HepG2 (cell line): ENCODE measurements around the gene SLC50A1. TPM values are rescaled to one million over a fixed set of nuclear protein-coding genes. Genes with fewer than 3 reads are reported as not detected.

ENCODE experiments used
- ATAD3A ChIP-seq: sonication (generic); formaldehyde crosslinking; IDR thresholded peaks from 2 replicates; pipeline ENCODE4 v1.4.0; 2020; ENCODE audit warnings: missing genetic modification reagents
- ATRX ChIP-seq: sonication (generic); formaldehyde crosslinking; IDR thresholded peaks from 2 replicates; pipeline ENCODE4 v1.4.0; 2020; ENCODE audit warnings: missing genetic modification reagents, borderline replicate concordance
- BATF2 ChIP-seq: sonication (generic); formaldehyde crosslinking; IDR thresholded peaks from 2 replicates; pipeline ENCODE4 v1.8.0; 2022; ENCODE audit warnings: mild to moderate bottlenecking, missing genetic modification reagents, moderate library complexity
- BHLHE40 ChIP-seq: IDR thresholded peaks from 2 replicates; pipeline ENCODE4 v1.6.1; 2011; ENCODE audit warnings: low read length, improper control_type of control experiment
- BORCS8-MEF2B ChIP-seq: sonication (generic); formaldehyde crosslinking; IDR thresholded peaks from 2 replicates; pipeline ENCODE4 v1.8.0; 2022; ENCODE audit warnings: mild to moderate bottlenecking, missing genetic modification reagents
- FOXC1 ChIP-seq: sonication (generic); formaldehyde crosslinking; IDR thresholded peaks from 2 replicates; pipeline ENCODE4 v1.8.0; 2022; ENCODE audit warnings: mild to moderate bottlenecking, missing genetic modification reagents, borderline replicate concordance
- FOXP1 ChIP-seq, 2 experiments: fragments of 450-650 bp in 1 of 2; IDR thresholded peaks; 2 replicates each; pipeline ENCODE4 v1.6.1; 2017 to 2018; ENCODE audit warnings: antibody characterized with exemption in 1 of 2
- HES4 ChIP-seq: sonication (generic); formaldehyde crosslinking; IDR thresholded peaks from 2 replicates; pipeline ENCODE4 v1.9.0; 2021; ENCODE audit warnings: mild to moderate bottlenecking, missing genetic modification reagents, borderline replicate concordance
- HIVEP1 ChIP-seq: sonication (generic); formaldehyde crosslinking; IDR thresholded peaks from 2 replicates; pipeline ENCODE4 v1.4.0; 2020; ENCODE audit warnings: mild to moderate bottlenecking, missing genetic modification reagents
- HOXD1 ChIP-seq: sonication (generic); formaldehyde crosslinking; IDR thresholded peaks from 2 replicates; pipeline ENCODE4 v1.5.0; 2020; ENCODE audit warnings: missing genetic modification reagents
- NFKB2 ChIP-seq: sonication (generic); formaldehyde crosslinking; IDR thresholded peaks from 2 replicates; pipeline ENCODE4 v1.4.0; 2020; ENCODE audit warnings: missing genetic modification reagents, borderline replicate concordance
- PHF21A ChIP-seq: sonication (generic); formaldehyde crosslinking; IDR thresholded peaks from 2 replicates; pipeline ENCODE4 v1.5.0; 2020; ENCODE audit warnings: mild to moderate bottlenecking, missing genetic modification reagents
- RARA ChIP-seq: IDR thresholded peaks from 2 replicates; pipeline ENCODE4 v1.6.1; 2016; ENCODE audit warnings: missing genetic modification reagents, missing compliant biosample characterization
- RCOR2 ChIP-seq: IDR thresholded peaks from 2 replicates; pipeline ENCODE4 v1.6.1; 2016; ENCODE audit warnings: missing biosample characterization, missing genetic modification reagents
- RXRA ChIP-seq: sonication (generic); formaldehyde crosslinking; IDR thresholded peaks from 2 replicates; pipeline ENCODE4 v1.5.1; 2020; ENCODE audit warnings: missing genetic modification reagents
- SALL1 ChIP-seq: sonication (generic); formaldehyde crosslinking; IDR thresholded peaks from 2 replicates; pipeline ENCODE4 v1.8.0; 2022; ENCODE audit warnings: mild to moderate bottlenecking, missing genetic modification reagents
- SOX13 ChIP-seq, 3 experiments: fragments of 450-650 bp in 1 of 3; sonication (generic) in 1 of 3; formaldehyde crosslinking in 1 of 3; IDR thresholded peaks in 2 of 3; conservative IDR thresholded peaks in 1 of 3; 2 replicates each; pipeline versions ENCODE4 v1.5.0 to v1.6.1; 2016 to 2020; ENCODE audit warnings: antibody characterized with exemption in 1 of 3, mild to moderate bottlenecking in 1 of 3, missing compliant biosample characterization in 1 of 3, missing genetic modification reagents in 1 of 3, moderate library complexity in 1 of 3
- SP4 ChIP-seq: sonication (generic); formaldehyde crosslinking; IDR thresholded peaks from 2 replicates; pipeline ENCODE4 v1.8.1; 2023; ENCODE audit warnings: mild to moderate bottlenecking, missing genetic modification reagents
- TARDBP ChIP-seq: sonication (generic); formaldehyde crosslinking; IDR thresholded peaks from 2 replicates; pipeline ENCODE4 v1.8.0; 2022; ENCODE audit warnings: mild to moderate bottlenecking, missing genetic modification reagents
- TERF1 ChIP-seq: sonication (generic); formaldehyde crosslinking; IDR thresholded peaks from 2 replicates; pipeline ENCODE4 v1.8.0; 2022; ENCODE audit warnings: mild to moderate bottlenecking, missing genetic modification reagents, moderate library complexity
- U2AF1 ChIP-seq: fragments of 200-400 bp; formaldehyde crosslinking; optimal IDR thresholded peaks from 2 replicates; pipeline ENCODE3; 2017; ENCODE audit warnings: mild to moderate bottlenecking, low read depth, low read length
- ZNF382 ChIP-seq: sonication (generic); formaldehyde crosslinking; IDR thresholded peaks from 2 replicates; pipeline ENCODE4 v1.5.0; 2020; ENCODE audit warnings: missing genetic modification reagents, mild to moderate bottlenecking, borderline replicate concordance
- ZNF670 ChIP-seq: sonication (generic); formaldehyde crosslinking; IDR thresholded peaks from 2 replicates; pipeline ENCODE4 v1.8.0; 2022; ENCODE audit warnings: mild to moderate bottlenecking, missing genetic modification reagents, borderline replicate concordance
- ZNF773 ChIP-seq: sonication (generic); formaldehyde crosslinking; IDR thresholded peaks from 2 replicates; pipeline ENCODE4 v1.4.0; 2020; ENCODE audit warnings: missing genetic modification reagents, borderline replicate concordance
- ZNF839 ChIP-seq: sonication (generic); formaldehyde crosslinking; IDR thresholded peaks from 2 replicates; pipeline ENCODE4 v1.4.0; 2020; ENCODE audit warnings: missing genetic modification reagents, mild to moderate bottlenecking, borderline replicate concordance
- ZNF883 ChIP-seq: sonication (generic); formaldehyde crosslinking; IDR thresholded peaks from 2 replicates; pipeline ENCODE4 v1.5.1; 2020; ENCODE audit warnings: mild to moderate bottlenecking, missing genetic modification reagents; ENCODE audit errors: not compliant biosample characterization
- polyA plus RNA-seq, 8 experiments: library from polyadenylated mRNA; depleted of rRNA in 3 of 8; stranded (reverse) in 7 of 8; unstranded in 1 of 8; fragments of >200 nt; fragmentation: Illumina TruSeq in 4 of 8; extraction: Trizol in 4 of 8; gene quantifications; 2 replicates each; pipeline versions ENCODE4 v1.2.1 to v1.2.3, GENCODE V29; 2011 to 2016; ENCODE audit warnings: low read depth in 4 of 8, missing spikeins in 1 of 8, mixed read lengths in 1 of 8; ENCODE audit not compliant: insufficient read depth in 1 of 8
- total RNA-seq, 5 experiments: library from RNA; depleted of rRNA; stranded (reverse); fragments of >200 nt; fragmentation: Illumina TruSeq; extraction: Trizol; gene quantifications; 2 replicates each; pipeline ENCODE4 v1.2.3, GENCODE V29; 2016; ENCODE audit warnings: low read depth in 1 of 5
- TF ChIP-seq, protein P1 (sequence below): fragments of 450-650 bp; IDR thresholded peaks from 2 replicates; pipeline ENCODE4 v1.6.1; 2017; ENCODE audit warnings: mild to moderate bottlenecking

SLC50A1 gene
- total and polyA plus RNA-seq, 2 of the 13 experiments (the other 11 are each of a cell fraction or from before 2014, with no cell fraction given), result 22.5 to 46.8 TPM

GRCh38 chr1:155103325-155103724 is 32.3 kb upstream of the SLC50A1 start (continued):
- no peak for TF ChIP-seq TERF1 (CRISPR knock-in tag)
- TF ChIP-seq SALL1 (CRISPR knock-in tag), result 0 out of 2 replicates have a peak, but pooled peaks have one; percentile 11
- TF ChIP-seq RCOR2 (CRISPR knock-in tag), result no peak
- TF ChIP-seq ZNF382 (CRISPR knock-in tag), result no peak
- no peak for TF ChIP-seq ZNF839 (CRISPR knock-in tag)
- no peak for TF ChIP-seq ZNF883 (CRISPR knock-in tag)
- no peak for TF ChIP-seq U2AF1
- TF ChIP-seq HOXD1, result no peak
- TF ChIP-seq RARA, result no peak; the same call in 1 of the 2 replicates
- TF ChIP-seq ZNF773 (CRISPR knock-in tag), result no peak
- no peak for TF ChIP-seq ATRX (CRISPR knock-in tag)
- no peak for TF ChIP-seq BORCS8-MEF2B (CRISPR knock-in tag)
- no peak for TF ChIP-seq FOXC1 (CRISPR knock-in tag)
- TF ChIP-seq TARDBP (CRISPR knock-in tag), result no peak
- no peak for TF ChIP-seq BATF2 (CRISPR knock-in tag)
- TF ChIP-seq HES4 (CRISPR knock-in tag), result no peak
- TF ChIP-seq PHF21A (CRISPR knock-in tag), result no peak
- no peak for TF ChIP-seq ZNF670 (CRISPR knock-in tag)
- TF ChIP-seq BHLHE40, result no peak
- TF ChIP-seq FOXP1 (IDR thresholded peaks at IDR 0.05), result no peak
- no peak for TF ChIP-seq FOXP1 (CRISPR knock-in tag; IDR thresholded peaks at IDR 0.05)
- TF ChIP-seq NFKB2 (CRISPR knock-in tag), result no peak
- TF ChIP-seq, protein P1, sequence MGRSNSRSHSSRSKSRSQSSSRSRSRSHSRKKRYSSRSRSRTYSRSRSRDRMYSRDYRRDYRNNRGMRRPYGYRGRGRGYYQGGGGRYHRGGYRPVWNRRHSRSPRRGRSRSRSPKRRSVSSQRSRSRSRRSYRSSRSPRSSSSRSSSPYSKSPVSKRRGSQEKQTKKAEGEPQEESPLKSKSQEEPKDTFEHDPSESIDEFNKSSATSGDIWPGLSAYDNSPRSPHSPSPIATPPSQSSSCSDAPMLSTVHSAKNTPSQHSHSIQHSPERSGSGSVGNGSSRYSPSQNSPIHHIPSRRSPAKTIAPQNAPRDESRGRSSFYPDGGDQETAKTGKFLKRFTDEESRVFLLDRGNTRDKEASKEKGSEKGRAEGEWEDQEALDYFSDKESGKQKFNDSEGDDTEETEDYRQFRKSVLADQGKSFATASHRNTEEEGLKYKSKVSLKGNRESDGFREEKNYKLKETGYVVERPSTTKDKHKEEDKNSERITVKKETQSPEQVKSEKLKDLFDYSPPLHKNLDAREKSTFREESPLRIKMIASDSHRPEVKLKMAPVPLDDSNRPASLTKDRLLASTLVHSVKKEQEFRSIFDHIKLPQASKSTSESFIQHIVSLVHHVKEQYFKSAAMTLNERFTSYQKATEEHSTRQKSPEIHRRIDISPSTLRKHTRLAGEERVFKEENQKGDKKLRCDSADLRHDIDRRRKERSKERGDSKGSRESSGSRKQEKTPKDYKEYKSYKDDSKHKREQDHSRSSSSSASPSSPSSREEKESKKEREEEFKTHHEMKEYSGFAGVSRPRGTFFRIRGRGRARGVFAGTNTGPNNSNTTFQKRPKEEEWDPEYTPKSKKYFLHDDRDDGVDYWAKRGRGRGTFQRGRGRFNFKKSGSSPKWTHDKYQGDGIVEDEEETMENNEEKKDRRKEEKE, result no peak
- TF ChIP-seq RXRA (CRISPR knock-in tag), result no peak
- no peak for TF ChIP-seq SP4 (CRISPR knock-in tag)
- TF ChIP-seq SOX13 (IDR thresholded peaks at IDR 0.05), result no peak
- TF ChIP-seq SOX13 (CRISPR knock-in tag; conservative IDR thresholded peaks at IDR 0.05 in 1 of 2, IDR thresholded peaks at IDR 0.05 in 1 of 2), result 0 out of 4 replicates have a peak, but pooled peaks of 1 of the 2 experiments have one; percentile 21
- no peak for TF ChIP-seq ATAD3A
- no peak for TF ChIP-seq HIVEP1
